PC-3 (cell line): ENCODE measurements around the gene PLCL1.

Source experiments
- EZH2 ChIP-seq: fragments of 300-600 bp; sonication (generic); IDR thresholded peaks from one replicate; pipeline ENCODE4 v1.6.1; 2017; ENCODE audit warnings: antibody characterized with exemption, mild to moderate bottlenecking, low read length; ENCODE audit not compliant: unreplicated experiment
- TF ChIP-seq, protein P1 (sequence below): fragments of 300-600 bp; sonication (generic); conservative IDR thresholded peaks from 2 replicates; pipeline ENCODE4 v1.5.1; 2017; ENCODE audit warnings: antibody characterized with exemption, low read depth, mild to moderate bottlenecking, low read length

DNA sequence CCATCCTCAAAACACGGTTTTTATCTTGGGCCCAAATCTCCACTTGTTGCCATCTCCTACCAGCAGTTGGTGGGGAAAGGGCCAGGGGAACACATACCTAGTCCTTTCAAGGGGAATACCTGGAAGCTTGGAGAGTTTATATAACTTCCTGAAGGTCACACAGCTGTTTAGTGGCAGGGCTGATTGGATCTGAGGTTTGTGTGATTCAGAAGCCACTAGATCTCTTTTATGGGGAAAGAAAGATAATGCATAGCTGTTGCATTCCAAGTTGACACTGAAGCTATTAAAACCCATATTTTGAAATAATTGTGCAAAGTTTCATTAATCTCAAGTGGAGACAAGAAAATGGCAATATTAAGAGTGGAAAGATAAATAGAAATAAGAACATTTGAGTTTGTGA lies 134.2 kb downstream of the PLCL1 start:
- TF ChIP-seq, protein P1, sequence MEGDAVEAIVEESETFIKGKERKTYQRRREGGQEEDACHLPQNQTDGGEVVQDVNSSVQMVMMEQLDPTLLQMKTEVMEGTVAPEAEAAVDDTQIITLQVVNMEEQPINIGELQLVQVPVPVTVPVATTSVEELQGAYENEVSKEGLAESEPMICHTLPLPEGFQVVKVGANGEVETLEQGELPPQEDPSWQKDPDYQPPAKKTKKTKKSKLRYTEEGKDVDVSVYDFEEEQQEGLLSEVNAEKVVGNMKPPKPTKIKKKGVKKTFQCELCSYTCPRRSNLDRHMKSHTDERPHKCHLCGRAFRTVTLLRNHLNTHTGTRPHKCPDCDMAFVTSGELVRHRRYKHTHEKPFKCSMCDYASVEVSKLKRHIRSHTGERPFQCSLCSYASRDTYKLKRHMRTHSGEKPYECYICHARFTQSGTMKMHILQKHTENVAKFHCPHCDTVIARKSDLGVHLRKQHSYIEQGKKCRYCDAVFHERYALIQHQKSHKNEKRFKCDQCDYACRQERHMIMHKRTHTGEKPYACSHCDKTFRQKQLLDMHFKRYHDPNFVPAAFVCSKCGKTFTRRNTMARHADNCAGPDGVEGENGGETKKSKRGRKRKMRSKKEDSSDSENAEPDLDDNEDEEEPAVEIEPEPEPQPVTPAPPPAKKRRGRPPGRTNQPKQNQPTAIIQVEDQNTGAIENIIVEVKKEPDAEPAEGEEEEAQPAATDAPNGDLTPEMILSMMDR = no peak
- no peak for TF ChIP-seq EZH2
